Measurements from ENCODE around the gene IL5.
"Not testable (repeated sequence)": the region's sequence is repeated elsewhere in the genome, so short reads cannot be mapped to it uniquely, and the experiment has no call there.

IL5 gene

GRCh38 chr5:132528866-132529634 lies 14.3 kb downstream of the IL5 start:
- Histone ChIP-seq H3K27me3 (replicated peaks; ENCODE audit: control insufficient read depth, insufficient read depth, low read length) (no peaks in the 10 kb centered on the region), H3K4me3 (ENCODE audit: low read length) (no peak overlapping the region), H3K4me1 (ENCODE audit: control insufficient read depth, insufficient read depth, low read length) (peaks cover 4% of the 10 kb centered on the region), H3K9ac (ENCODE audit: low read length) (no peak overlapping the region), H3K9me3 (ENCODE audit: control insufficient read depth, low read length) (no peaks in the 10 kb centered on the region), H3K36me3 (ENCODE audit: control insufficient read depth, insufficient read depth, low read length, severe bottlenecking) (no peaks in the 10 kb centered on the region)
- no peak for DNase-seq (ENCODE audit: low read depth)

- no peak overlapping the region for H3K4me3 ChIP-seq (ENCODE audit: low read length)
- no peaks in the 10 kb centered on the region for H3K36me3 ChIP-seq (ENCODE audit: control insufficient read depth, insufficient read depth, low read length, severe bottlenecking)
- no peaks in the 10 kb centered on the region for H3K9me3 ChIP-seq (ENCODE audit: control insufficient read depth, low read length)
- no peak for DNase-seq (ENCODE audit: low read depth)
- no peaks in the 10 kb centered on the region for H3K27me3 ChIP-seq (replicated peaks; ENCODE audit: control insufficient read depth, insufficient read depth, low read length)
- H3K9ac ChIP-seq (ENCODE audit: low read length), result no peak overlapping the region
- peaks cover 4% of the 10 kb centered on the region for H3K4me1 ChIP-seq (ENCODE audit: control insufficient read depth, insufficient read depth, low read length)
These were observed 15.3 kb downstream of the IL5 start for GRCh38 chr5:132528021-132528420.

- Histone ChIP-seq H3K9me3 (ENCODE audit: control insufficient read depth, low read length) (no peaks in the 10 kb centered on the region), H3K4me1 (ENCODE audit: control insufficient read depth, insufficient read depth, low read length) (peaks cover 4% of the 10 kb centered on the region), H3K9ac (ENCODE audit: low read length) (no peak overlapping the region), H3K4me3 (ENCODE audit: low read length) (no peak overlapping the region), H3K27me3 (replicated peaks; ENCODE audit: control insufficient read depth, insufficient read depth, low read length) (no peaks in the 10 kb centered on the region), H3K36me3 (ENCODE audit: control insufficient read depth, insufficient read depth, low read length, severe bottlenecking) (no peaks in the 10 kb centered on the region)
- no peak for DNase-seq (ENCODE audit: low read depth)
These were observed 16.3 kb downstream of the IL5 start for GRCh38 chr5:132526974-132527564.

GRCh38 chr5:132526290-132526973 lies 16.9 kb downstream of the IL5 start:
- H3K36me3 ChIP-seq (ENCODE audit: control insufficient read depth, insufficient read depth, low read length, severe bottlenecking), result no peaks in the 10 kb centered on the region
- no peak overlapping the region for H3K9ac ChIP-seq (ENCODE audit: low read length)
- H3K27me3 ChIP-seq (replicated peaks; ENCODE audit: control insufficient read depth, insufficient read depth, low read length), result no peaks in the 10 kb centered on the region
- no peak overlapping the region for H3K4me3 ChIP-seq (ENCODE audit: low read length)
- H3K4me1 ChIP-seq (ENCODE audit: control insufficient read depth, insufficient read depth, low read length), result peaks cover 4% of the 10 kb centered on the region
- peak; percentile 86 for DNase-seq (ENCODE audit: low read depth)
- peaks cover 5% of the 10 kb centered on the region for H3K9me3 ChIP-seq (ENCODE audit: control insufficient read depth, low read length)

- Histone ChIP-seq H3K36me3 (ENCODE audit: control insufficient read depth, insufficient read depth, low read length, severe bottlenecking) (no peaks in the 10 kb centered on the region), H3K4me3 (ENCODE audit: low read length) (no peak overlapping the region), H3K9me3 (ENCODE audit: control insufficient read depth, low read length) (peaks cover 10% of the 10 kb centered on the region), H3K27me3 (replicated peaks; ENCODE audit: control insufficient read depth, insufficient read depth, low read length) (no peaks in the 10 kb centered on the region), H3K4me1 (ENCODE audit: control insufficient read depth, insufficient read depth, low read length) (peaks cover 4% of the 10 kb centered on the region), H3K9ac (ENCODE audit: low read length) (no peak overlapping the region)
- no peak for DNase-seq (ENCODE audit: low read depth)
These were observed 18.0 kb downstream of the IL5 start for GRCh38 chr5:132525299-132525724.

- not testable (repeated sequence) for H3K36me3 ChIP-seq (ENCODE audit: control insufficient read depth, insufficient read depth, low read length, severe bottlenecking); H3K27me3 ChIP-seq (replicated peaks; ENCODE audit: control insufficient read depth, insufficient read depth, low read length); H3K4me1 ChIP-seq (ENCODE audit: control insufficient read depth, insufficient read depth, low read length); DNase-seq (ENCODE audit: low read depth); H3K4me3 ChIP-seq (ENCODE audit: low read length); H3K9ac ChIP-seq (ENCODE audit: low read length)
- peaks cover 13% of the 10 kb centered on the region for H3K9me3 ChIP-seq (ENCODE audit: control insufficient read depth, low read length)
These were observed 18.4 kb downstream of the IL5 start for GRCh38 chr5:132524877-132525276.

- H3K4me3 ChIP-seq (ENCODE audit: low read length); H3K27me3 ChIP-seq (replicated peaks; ENCODE audit: control insufficient read depth, insufficient read depth, low read length); DNase-seq (ENCODE audit: low read depth); H3K9ac ChIP-seq (ENCODE audit: low read length); H3K4me1 ChIP-seq (ENCODE audit: control insufficient read depth, insufficient read depth, low read length); H3K36me3 ChIP-seq (ENCODE audit: control insufficient read depth, insufficient read depth, low read length, severe bottlenecking): not testable (repeated sequence)
- peaks cover 13% of the 10 kb centered on the region for H3K9me3 ChIP-seq (ENCODE audit: control insufficient read depth, low read length)
These were observed 21.3 kb downstream of the IL5 start for GRCh38 chr5:132522067-132522466.

GRCh38 chr5:132513618-132514336 lies 29.5 kb downstream of the IL5 start:
- not testable (repeated sequence) for H3K4me3 ChIP-seq (ENCODE audit: low read length); DNase-seq (ENCODE audit: low read depth); H3K4me1 ChIP-seq (ENCODE audit: control insufficient read depth, insufficient read depth, low read length); H3K9ac ChIP-seq (ENCODE audit: low read length); H3K27me3 ChIP-seq (replicated peaks; ENCODE audit: control insufficient read depth, insufficient read depth, low read length); H3K36me3 ChIP-seq (ENCODE audit: control insufficient read depth, insufficient read depth, low read length, severe bottlenecking)
- H3K9me3 ChIP-seq (ENCODE audit: control insufficient read depth, low read length), result peaks cover 19% of the 10 kb centered on the region

GRCh38 chr5:132510076-132510475 lies 33.2 kb downstream of the IL5 start:
- H3K36me3 ChIP-seq (ENCODE audit: control insufficient read depth, insufficient read depth, low read length, severe bottlenecking), result no peaks in the 10 kb centered on the region
- no peak for DNase-seq (ENCODE audit: low read depth)

GRCh38 chr5:132506094-132506692 lies 37.1 kb downstream of the IL5 start:
- Histone ChIP-seq H3K27me3 (replicated peaks; ENCODE audit: control insufficient read depth, insufficient read depth, low read length) (no peaks in the 10 kb centered on the region), H3K36me3 (ENCODE audit: control insufficient read depth, insufficient read depth, low read length, severe bottlenecking) (no peaks in the 10 kb centered on the region), H3K9ac (ENCODE audit: low read length) (peak overlapping the region; percentile 41), H3K4me3 (ENCODE audit: low read length) (peak overlapping the region; percentile 31), H3K9me3 (ENCODE audit: control insufficient read depth, low read length) (peaks cover 8% of the 10 kb centered on the region), H3K4me1 (ENCODE audit: control insufficient read depth, insufficient read depth, low read length) (peaks cover 12% of the 10 kb centered on the region)
- DNase-seq (ENCODE audit: low read depth), result peak; percentile 92

More at GRCh38 chr5:132510076-132510475, 33.2 kb downstream of the IL5 start:
- Histone ChIP-seq H3K9ac (ENCODE audit: low read length) (no peak overlapping the region), H3K27me3 (replicated peaks; ENCODE audit: control insufficient read depth, insufficient read depth, low read length) (no peaks in the 10 kb centered on the region), H3K4me3 (ENCODE audit: low read length) (no peak overlapping the region), H3K9me3 (ENCODE audit: control insufficient read depth, low read length) (peaks cover 19% of the 10 kb centered on the region), H3K4me1 (ENCODE audit: control insufficient read depth, insufficient read depth, low read length) (peaks cover 12% of the 10 kb centered on the region)
